K562 (cell line): ENCODE results near the gene PSMB2. TPM values are rescaled to one million over a fixed set of nuclear protein-coding genes. Genes with fewer than 3 reads are reported as not detected.

Source experiments
- ATAC-seq: fragments of 200-7000 bp; cut with Tn5 transposase; 3 replicates; pipeline ENCODE4 v1.9.1; 2020; ENCODE audit warnings: moderate library complexity
- BruUV-seq: library from RNA; stranded (reverse); fragments of 400-500 nt; replicated peaks from 2 replicates; lab custom pipeline; 2021; lab: Mats Ljungman, UMichigan
- CTCF ChIA-PET: fragments of 300-600 bp; formaldehyde crosslinking; extraction: SDS; loops from one replicate; lab custom pipeline; 2021; ENCODE audit warnings: low intra/inter-chr PET ratio; lab: Yijun Ruan, JAX
- POLR2A ChIA-PET: fragments of 300-600, 350-650 bp; sonication (Branson Sonifier 250); formaldehyde crosslinking; extraction: SDS; loops from one replicate; lab custom pipeline; 2021; ENCODE audit warnings: antibody characterized with exemption, inconsistent platforms; lab: Yijun Ruan, JAX
- DNase-seq, 4 experiments: peaks; one replicate each; pipeline versions ENCODE4 v3.0.0 to v3.0.0-alpha.2; 2011 to 2018; ENCODE audit warnings: low spot score in 3 of 4, mixed read lengths in 3 of 4; ENCODE audit errors: extremely low read depth in 1 of 4
- FAIRE-seq: peaks from 2 replicates; lab custom pipeline; 2011; peaks lifted over from hg19 to GRCh38; lab: Jason Lieb, UNC
- H2AFZ ChIP-seq: 2 replicates; pipeline ENCODE4 v1.6.0; 2011; ENCODE audit warnings: low read depth, low read length, control low read depth, inconsistent platforms
- H3K27ac ChIP-seq: fragments of 200-600 bp; 3 replicates; pipeline ENCODE4 v1.8.0; 2011; ENCODE audit warnings: low read depth, mild to moderate bottlenecking, control low read depth, inconsistent platforms, low read length, moderate library complexity, mixed read lengths; ENCODE audit errors: extremely low read depth
- H3K27me3 ChIP-seq, 2 experiments: fragments of 300-600 bp in 1 of 2; 2 replicates in 1 of 2; 3 replicates in 1 of 2; pipeline versions ENCODE4 v1.6.0 to v1.8.0; 2011; ENCODE audit warnings: inconsistent platforms in 2 of 2, low read length in 2 of 2, mild to moderate bottlenecking in 1 of 2, mixed read lengths in 1 of 2, moderate library complexity in 1 of 2; ENCODE audit not compliant: control insufficient read depth in 2 of 2, insufficient read depth in 2 of 2
- H3K36me3 ChIP-seq: fragments of 300-600 bp; 3 replicates; pipeline ENCODE4 v1.8.0; 2011; ENCODE audit warnings: mild to moderate bottlenecking, low read length, inconsistent platforms; ENCODE audit not compliant: control insufficient read depth, insufficient read depth
- H3K4me1 ChIP-seq, 2 experiments: fragments of 200-600 bp in 1 of 2; replicated peaks in 1 of 2; 2 replicates in 1 of 2; 3 replicates in 1 of 2; pipeline versions ENCODE4 v1.5.1 to v1.8.0; 2011; ENCODE audit warnings: inconsistent platforms in 2 of 2, low read length in 2 of 2, mild to moderate bottlenecking in 1 of 2, mixed read lengths in 1 of 2, moderate library complexity in 1 of 2; ENCODE audit not compliant: control insufficient read depth in 2 of 2, insufficient read depth in 2 of 2
- H3K4me2 ChIP-seq: 2 replicates; pipeline ENCODE4 v1.6.1; 2011; ENCODE audit warnings: low read length, control low read depth, inconsistent platforms, mixed read lengths; ENCODE audit not compliant: insufficient read depth
- H3K4me3 ChIP-seq: fragments of 200-600 bp; sonication (generic), shearing (Covaris generic); 2 replicates; pipeline ENCODE4 v1.5.1; 2016; ENCODE audit warnings: control low read depth, inconsistent platforms
- H3K79me2 ChIP-seq: fragments of 200-600 bp; 3 replicates; pipeline ENCODE4 v1.8.0; 2011; ENCODE audit warnings: low read length, inconsistent platforms; ENCODE audit not compliant: control insufficient read depth, insufficient read depth
- H3K9ac ChIP-seq, 2 experiments: 2 replicates each; pipeline versions ENCODE4 v1.6.0 to v1.6.1; 2011; ENCODE audit warnings: low read depth in 2 of 2, low read length in 2 of 2, control low read depth in 1 of 2, inconsistent platforms in 1 of 2, mild to moderate bottlenecking in 1 of 2, mixed read lengths in 1 of 2; ENCODE audit not compliant: insufficient read depth in 1 of 2
- H3K9me1 ChIP-seq: one replicate; pipeline ENCODE4 v1.6.0; 2011; ENCODE audit warnings: inconsistent platforms, mild to moderate bottlenecking, low read length, moderate library complexity; ENCODE audit not compliant: control insufficient read depth, insufficient read depth
- H3K9me3 ChIP-seq: replicated peaks from 2 replicates; pipeline ENCODE4 v1.5.1; 2011; ENCODE audit warnings: low read depth, low read length, inconsistent platforms; ENCODE audit not compliant: control insufficient read depth, insufficient read depth
- H4K20me1 ChIP-seq: replicated peaks from 2 replicates; pipeline ENCODE4 v1.6.1; 2011; ENCODE audit warnings: low read length, inconsistent platforms, mixed read lengths; ENCODE audit not compliant: control insufficient read depth, insufficient read depth
- ARID2 ChIP-seq: fragments of 450-650 bp; IDR thresholded peaks from 2 replicates; pipeline ENCODE4 v1.6.1; 2017; ENCODE audit warnings: antibody characterized with exemption, mild to moderate bottlenecking
- CEBPG ChIP-seq, 3 experiments: fragments of 200-800 bp in 1 of 3; sonication (Bioruptor generic) in 1 of 3; sonication (generic) in 1 of 3; formaldehyde crosslinking in 1 of 3; IDR thresholded peaks in 2 of 3; conservative IDR thresholded peaks in 1 of 3; 2 replicates each; pipeline versions ENCODE4 v1.6.1 to v1.8.0; 2016 to 2022; ENCODE audit warnings: missing compliant biosample characterization in 2 of 3, missing genetic modification characterization in 2 of 3, mild to moderate bottlenecking in 1 of 3, missing genetic modification reagents in 1 of 3
- FOS ChIP-seq: IDR thresholded peaks from 3 replicates; pipeline ENCODE4 v1.6.1; 2011; ENCODE audit not compliant: insufficient read length; ENCODE audit errors: extremely low read depth
- FOXA3 ChIP-seq, 2 experiments: fragments of 450-650 bp in 1 of 2; sonication (generic) in 1 of 2; formaldehyde crosslinking; IDR thresholded peaks in 1 of 2; conservative IDR thresholded peaks in 1 of 2; 2 replicates each; pipeline versions ENCODE4 v1.4.0 to v1.8.0; 2020 to 2022; ENCODE audit warnings: mild to moderate bottlenecking in 2 of 2, missing genetic modification reagents in 1 of 2
- KLF16 ChIP-seq: IDR thresholded peaks from 2 replicates; pipeline ENCODE4 v1.6.1; 2016; ENCODE audit warnings: antibody characterized with exemption
- NFE2L1 ChIP-seq: fragments of 450-650 bp; IDR thresholded peaks from 2 replicates; pipeline ENCODE4 v1.6.1; 2016; ENCODE audit warnings: missing genetic modification characterization, low read depth, mild to moderate bottlenecking, missing compliant biosample characterization, moderate library complexity, borderline replicate concordance
- RAD51 ChIP-seq: fragments of 450-650 bp; IDR thresholded peaks from 2 replicates; pipeline ENCODE4 v1.7.1; 2016; ENCODE audit warnings: low read depth, mild to moderate bottlenecking, borderline replicate concordance
- TFE3 ChIP-seq: fragments of 450-650 bp; formaldehyde crosslinking; IDR thresholded peaks from 2 replicates; pipeline ENCODE4 v1.4.0; 2020; ENCODE audit warnings: mild to moderate bottlenecking, mixed read lengths
- USF2 ChIP-seq: sonication (generic); formaldehyde crosslinking; IDR thresholded peaks from 2 replicates; pipeline ENCODE4 v1.5.0; 2020; ENCODE audit warnings: missing genetic modification reagents
- ZNF57 ChIP-seq: fragments of 450-650 bp; formaldehyde crosslinking; IDR thresholded peaks from 2 replicates; pipeline ENCODE4 v1.4.0; 2020; ENCODE audit warnings: mild to moderate bottlenecking, moderate library complexity
- ZNF764 ChIP-seq: fragments of 250-450 bp; sonication (Bioruptor Pico); IDR thresholded peaks from 2 replicates; pipeline ENCODE4 v1.4.0; 2020; ENCODE audit warnings: low read depth, mild to moderate bottlenecking, moderate library complexity
- WGBS: fragments of 100-300 bp; shearing (Covaris generic); methylation state at CpG from one replicate; pipeline ENCODE4 v1.1.6; 2016; ENCODE audit warnings: low coverage, mixed read lengths; ENCODE audit not compliant: insufficient coverage; ENCODE audit errors: missing lambda C conversion rate; 5-methylcytosine and 5-hydroxymethylcytosine counted together
- in situ Hi-C: fragments of 300-500 bp; cut with MboI; formaldehyde crosslinking; loops from 4 replicates; pipeline ENCODE4 v1.15.0; 2018; ENCODE audit warnings: inconsistent platforms, mixed read lengths
- intact Hi-C: fragments of 100-400 bp; cut with micrococcal nuclease; formaldehyde crosslinking; loops from 2 replicates; pipeline ENCODE4 v1.14.2; 2022
- polyA plus RNA-seq, 8 experiments: library from polyadenylated mRNA; depleted of rRNA in 4 of 8; stranded (reverse) in 5 of 8; unstranded in 3 of 8; fragments of >200 nt; fragmentation: Nextera tagmentation in 2 of 8; fragmentation: Illumina TruSeq in 1 of 8; extraction: Ambion mirVana in 2 of 8; extraction: Trizol in 1 of 8; gene quantifications; 2 replicates each; pipeline versions ENCODE4 v1.2.1 to v1.2.3, GENCODE V29; 2011 to 2014; ENCODE audit warnings: inconsistent platforms in 1 of 8, missing spikeins in 1 of 8
- total RNA-seq, 7 experiments: library from RNA; depleted of rRNA in 6 of 7; stranded (reverse); fragments of >200 nt in 6 of 7; fragmentation: Illumina TruSeq in 2 of 7; extraction: Trizol in 2 of 7; gene quantifications; 2 replicates each; pipeline versions ENCODE4 v1.2.1 to v1.2.3, GENCODE V29; 2011 to 2021; ENCODE audit warnings: low replicate concordance in 1 of 7

PSMB2 gene
- total and polyA plus RNA-seq, 9 of the 15 experiments (the other 6 are each of a cell fraction or from before 2014, with no cell fraction given) = 71.7 to 543 (median 165) TPM

- Histone ChIP-seq H3K9me1 (no peaks in the 10 kb centered on the region), H3K9me3 (no peaks in the 10 kb centered on the region), H3K27me3 (no peaks in the 10 kb centered on the region), H3K27ac (no peak overlapping the region), H2AFZ (no peak overlapping the region), H4K20me1 (no peaks in the 10 kb centered on the region), H3K9ac (no peak overlapping the region), H3K4me3 (no peak overlapping the region), H3K36me3 (peaks cover 92% of the 10 kb centered on the region), H3K4me2 (no peak overlapping the region), H3K79me2 (peaks cover 88% of the 10 kb centered on the region), H3K4me1 (peaks cover 0 to 4% of the 10 kb centered on the region in 2 experiments; a peak in 2 of 5 replicates)
- POLR2A ChIA-PET = interaction anchor here (0.6 kb wide), 1 partner anchor 8 kb away, joined by 3 read pairs; no protein-coding TSS in a partner anchor
- intact Hi-C loops = no loop called here
- CTCF ChIA-PET = no interaction called here
- TF ChIP-seq NFE2L1 (tag) (no peak), ZNF764 (CRISPR knock-in tag) (no peak), USF2 (no peak)
- ATAC-seq (no peak; the same call in 2 of the 3 replicates), DNase-seq (no peak), FAIRE-seq (no peak)
- WGBS = 93% methylated on average over 3 of the region's 3 CpGs
- BruUV-seq = no TSS peak
- in situ Hi-C loops = no loop called here
Measured at GRCh38 chr1:35631396-35631795, 9.9 kb downstream of the PSMB2 start.

DNA sequence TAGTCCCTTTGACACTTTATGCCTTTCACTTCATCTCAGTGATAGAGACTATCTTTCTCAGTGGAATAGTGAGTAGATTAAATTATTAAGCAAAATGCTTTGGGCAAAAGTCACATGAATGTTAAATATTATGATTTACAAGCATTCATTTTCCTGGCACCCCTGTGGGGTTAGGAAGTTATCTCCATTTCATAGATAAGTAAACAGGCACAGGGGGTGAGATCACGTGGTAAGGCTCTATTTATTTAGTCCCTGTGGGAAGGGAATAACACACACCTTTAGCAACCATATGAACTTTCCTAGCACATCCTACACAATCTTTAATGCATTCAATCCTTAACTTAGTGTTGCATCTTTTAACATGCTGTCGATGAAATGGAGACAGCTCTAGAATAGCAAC is 12.3 kb downstream of the PSMB2 start:
- H3K9me1 ChIP-seq = no peaks in the 10 kb centered on the region
- FAIRE-seq = no peak
- intact Hi-C loops = no loop called here
- peak; percentile 80 for TF ChIP-seq TFE3 (CRISPR knock-in tag)
- TF ChIP-seq KLF16 = no peak
- peak; percentile 35; the same call in 1 of the 2 replicates for TF ChIP-seq RAD51
- TF ChIP-seq ARID2 = no peak
- TF ChIP-seq FOXA3 (CRISPR knock-in tag; conservative IDR thresholded peaks at IDR 0.05 in 1 of 2, IDR thresholded peaks at IDR 0.05 in 1 of 2) = peak in 1 of 2 experiments; percentile 45; a peak in 1 of 4 replicates
- TF ChIP-seq CEBPG (CRISPR knock-in tag; IDR thresholded peaks at IDR 0.05) = no peak
- no peak for TF ChIP-seq CEBPG (tag; conservative IDR thresholded peaks at IDR 0.05 in 1 of 2, IDR thresholded peaks at IDR 0.05 in 1 of 2)
- TF ChIP-seq ZNF57 (CRISPR knock-in tag) = no peak
- no peak for TF ChIP-seq FOS
- TF ChIP-seq, all 486 proteins: peak for 3
- no TSS peak for BruUV-seq
- no peak overlapping the region for H3K27ac ChIP-seq
- peaks cover 81% of the 10 kb centered on the region for H3K79me2 ChIP-seq
- no peak overlapping the region for H3K4me2 ChIP-seq
- H3K9ac ChIP-seq = no peak overlapping the region
- H3K4me3 ChIP-seq = no peak overlapping the region
- 61% methylated on average over 2 of the region's 2 CpGs for WGBS
- ChIA-PET POLR2A (interaction anchor here (0.8 to 3.4 kb wide), 4 partner anchors 9 to 51 kb away, joined by 3 to 20 read pairs (median 9); no protein-coding TSS in a partner anchor), CTCF (no interaction called here)
- H3K4me1 ChIP-seq = peaks cover 0 to 4% of the 10 kb centered on the region in 2 experiments; a peak in 2 of 5 replicates
- H4K20me1 ChIP-seq = no peaks in the 10 kb centered on the region
- ATAC-seq (no peak), DNase-seq (no peak)
- no peaks in the 10 kb centered on the region for H3K27me3 ChIP-seq
- H3K36me3 ChIP-seq = peaks cover 86% of the 10 kb centered on the region
- in situ Hi-C loops = no loop called here
- no peak overlapping the region for H2AFZ ChIP-seq
- H3K9me3 ChIP-seq = no peaks in the 10 kb centered on the region
